NK-92 (cell line): Measurements from ENCODE around the gene ANKRD10.

Experiments
- DNase-seq: peaks from one replicate; lab custom pipeline; 2025; ENCODE audit not compliant: unreplicated experiment; lab: John Stamatoyannopoulos, UW

Gene ANKRD10

GRCh38 chr13:110887597-110888333 is 27.1 kb downstream of the ANKRD10 start:
- DNase-seq = no peak

- DNase-seq = no peak
Measured at GRCh38 chr13:110886870-110887596, 27.8 kb downstream of the ANKRD10 start.

GRCh38 chr13:110885966-110886869 is 28.7 kb downstream of the ANKRD10 start:
- no peak for DNase-seq

- DNase-seq = no peak
Measured at GRCh38 chr13:110885516-110885915, 29.4 kb downstream of the ANKRD10 start.

GRCh38 chr13:110884517-110884916 is 30.4 kb downstream of the ANKRD10 start:
- no peak for DNase-seq

GRCh38 chr13:110883542-110883941 is 31.3 kb downstream of the ANKRD10 start:
- no peak for DNase-seq

GRCh38 chr13:110882972-110883371 is 31.9 kb downstream of the ANKRD10 start:
- no peak for DNase-seq

GRCh38 chr13:110881839-110882627 is 32.8 kb downstream of the ANKRD10 start:
- no peak for DNase-seq

- no peak for DNase-seq
Measured at GRCh38 chr13:110880627-110881026, 34.2 kb downstream of the ANKRD10 start.

GRCh38 chr13:110879482-110879881 is 35.4 kb downstream of the ANKRD10 start:
- no peak for DNase-seq

GRCh38 chr13:110877737-110878258 is 37.1 kb downstream of the ANKRD10 start:
- DNase-seq = no peak

- DNase-seq = no peak
Measured at GRCh38 chr13:110876609-110877008, 38.3 kb downstream of the ANKRD10 start.

GRCh38 chr13:110875241-110875640 is 39.6 kb downstream of the ANKRD10 start:
- DNase-seq = no peak

- DNase-seq = no peak
Measured at GRCh38 chr13:110874508-110874960, 40.3 kb downstream of the ANKRD10 start.

GRCh38 chr13:110873639-110874507 is 41.0 kb downstream of the ANKRD10 start:
- no peak for DNase-seq

GRCh38 chr13:110872768-110873638 is 41.9 kb downstream of the ANKRD10 start:
- DNase-seq = no peak

- DNase-seq = no peak
Measured at GRCh38 chr13:110872034-110872767, 42.7 kb downstream of the ANKRD10 start.
